Measurements from ENCODE around the gene GIMAP5. TPM values are rescaled to one million over a fixed set of nuclear protein-coding genes. Genes with fewer than 3 reads are reported as not detected.

The GIMAP5 gene
- total and polyA plus RNA-seq, 2 of the 13 experiments (the other 11 are each of a cell fraction or from before 2014, with no cell fraction given) = not detected

DNA sequence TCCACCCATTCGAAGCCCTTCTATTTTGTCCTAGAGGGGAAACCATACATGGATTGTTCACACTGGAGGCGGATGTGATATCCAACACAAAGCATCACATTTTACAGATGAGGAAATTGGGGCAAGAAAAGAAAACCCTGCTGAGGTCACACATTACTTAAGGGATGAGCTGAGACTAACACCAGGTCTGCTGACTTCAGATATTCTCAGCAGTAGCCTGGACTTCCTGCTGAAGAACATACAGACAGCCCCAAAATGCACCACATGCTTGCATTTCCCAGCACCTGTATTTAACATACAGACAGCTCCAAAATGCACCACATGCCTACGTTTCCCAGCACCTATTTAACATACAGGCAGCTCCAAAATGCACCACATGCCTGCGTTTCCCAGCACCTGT lies 11.2 kb downstream of the GIMAP5 start (continued):
- TF ChIP-seq, protein P1, sequence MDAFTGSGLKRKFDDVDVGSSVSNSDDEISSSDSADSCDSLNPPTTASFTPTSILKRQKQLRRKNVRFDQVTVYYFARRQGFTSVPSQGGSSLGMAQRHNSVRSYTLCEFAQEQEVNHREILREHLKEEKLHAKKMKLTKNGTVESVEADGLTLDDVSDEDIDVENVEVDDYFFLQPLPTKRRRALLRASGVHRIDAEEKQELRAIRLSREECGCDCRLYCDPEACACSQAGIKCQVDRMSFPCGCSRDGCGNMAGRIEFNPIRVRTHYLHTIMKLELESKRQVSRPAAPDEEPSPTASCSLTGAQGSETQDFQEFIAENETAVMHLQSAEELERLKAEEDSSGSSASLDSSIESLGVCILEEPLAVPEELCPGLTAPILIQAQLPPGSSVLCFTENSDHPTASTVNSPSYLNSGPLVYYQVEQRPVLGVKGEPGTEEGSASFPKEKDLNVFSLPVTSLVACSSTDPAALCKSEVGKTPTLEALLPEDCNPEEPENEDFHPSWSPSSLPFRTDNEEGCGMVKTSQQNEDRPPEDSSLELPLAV (CRISPR knock-in tag; conservative IDR thresholded peaks at IDR 0.05; ENCODE audit: low read depth) = no peak

DNA sequence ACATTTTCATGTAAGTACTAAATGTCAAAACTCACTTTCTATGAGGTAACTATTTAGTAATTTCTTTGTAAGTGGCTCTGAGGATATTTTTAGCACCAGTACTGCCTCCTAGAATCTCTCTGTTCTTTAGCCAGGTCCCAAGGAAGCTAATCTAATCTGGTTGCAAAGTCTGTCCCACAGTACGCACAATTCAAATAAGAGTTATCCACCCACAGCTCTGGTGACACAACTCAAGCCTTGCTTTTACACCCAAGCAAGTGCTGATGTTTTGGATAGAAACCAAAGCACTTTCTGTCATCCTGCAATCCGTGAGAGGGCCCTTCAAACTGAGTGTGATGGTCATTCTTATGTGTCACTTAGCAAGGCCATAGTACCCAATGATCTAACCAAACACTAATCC lies 14.5 kb downstream of the GIMAP5 start:
- no TSS peak for BruUV-seq (replicated peaks)
- in situ Hi-C loops (cut with HindIII; ENCODE audit: extremely low pct_ligation_motif_present, low pct_unique_long_range_greater_than_20kb) (loop anchor here (25.0 kb wide), 1 partner anchor 464 kb away; no protein-coding TSS in a partner anchor), intact Hi-C loops (cut with micrococcal nuclease; ENCODE audit: unreplicated experiment) (loop anchor here (5.0 kb wide), 1 partner anchor 464 kb away; no protein-coding TSS in a partner anchor)
- Histone ChIP-seq H3K79me2 (ENCODE audit: insufficient read depth, low read length) (no peaks in the 10 kb centered on the region), H2AFZ (ENCODE audit: low read length) (no peak overlapping the region), H3K36me3 (replicated peaks in 1 of 2; ENCODE audit: control insufficient read depth in 1 of 2, insufficient read depth in 2 of 2, low read length in 2 of 2) (no peaks in the 10 kb centered on the region), H3K27ac (ENCODE audit: extremely low read length, insufficient read depth, low read length) (no peak overlapping the region), H3K9me3 (ENCODE audit: low read length) (no peaks in the 10 kb centered on the region), H3K9ac (ENCODE audit: insufficient read depth, low read depth, low read length) (no peak overlapping the region), H3K4me2 (ENCODE audit: low read depth, low read length) (no peak overlapping the region), H3K4me1 (ENCODE audit: insufficient read depth, low read length) (no peaks in the 10 kb centered on the region), H3K27me3 (ENCODE audit: control insufficient read depth in 1 of 2, insufficient read depth in 2 of 2, low read length in 2 of 2) (peaks cover 0 to 7% of the 10 kb centered on the region in 2 experiments; a peak in 1 of 5 replicates), H4K20me1 (ENCODE audit: insufficient read depth, low read length) (no peaks in the 10 kb centered on the region), H3K4me3 (replicated peaks in 1 of 3; ENCODE audit: insufficient read depth in 1 of 3, low read depth in 2 of 3, low read length in 3 of 3) (no peak overlapping the region)
- no peak for ATAC-seq
- FAIRE-seq = no peak
- TF ChIP-seq EHMT2 (IDR thresholded peaks at IDR 0.05; ENCODE audit: borderline replicate concordance, low read depth, low read length) (no peak), ZNF839 (CRISPR knock-in tag; IDR thresholded peaks at IDR 0.05; ENCODE audit: borderline replicate concordance) (no peak), ERF (CRISPR knock-in tag; IDR thresholded peaks at IDR 0.05) (no peak), ZNF12 (CRISPR knock-in tag; IDR thresholded peaks at IDR 0.05) (no peak)
- CTCF ChIA-PET (ENCODE audit: low intra/inter-chr PET ratio, low total read pairs) = no interaction called here
- 35% methylated on average over 2 of the region's 2 CpGs for WGBS (ENCODE audit: low lambda C conversion rate)
- no peak for DNase-seq (ENCODE audit: low spot score)
- POLR2A ChIA-PET = no interaction called here
